Trophoblast cell (in vitro differentiated cells and primary cell): ENCODE data around the gene KIF5C.

ENCODE experiments used
- DNase-seq, 2 donors: peaks; one replicate each; pipeline ENCODE4 v3.0.0-alpha.2; 2016
- H2AFZ ChIP-seq: 2 replicates; pipeline ENCODE4 v1.6.1; 2013; ENCODE audit warnings: low read length, moderate library complexity, mild to moderate bottlenecking; ENCODE audit not compliant: insufficient read depth, poor library complexity
- H2AK5ac ChIP-seq: 2 replicates; pipeline ENCODE4 v1.6.1; 2013; ENCODE audit warnings: mild to moderate bottlenecking, low read length
- H2BK120ac ChIP-seq: 2 replicates; pipeline ENCODE4 v1.6.1; 2013; ENCODE audit warnings: low read length, mild to moderate bottlenecking, moderate library complexity; ENCODE audit not compliant: insufficient read depth, poor library complexity
- H2BK12ac ChIP-seq: 2 replicates; pipeline ENCODE4 v1.6.1; 2013; ENCODE audit warnings: mild to moderate bottlenecking, low read length, moderate library complexity
- H2BK5ac ChIP-seq: 2 replicates; pipeline ENCODE4 v1.6.1; 2013; ENCODE audit warnings: low read length, low read depth, moderate library complexity, mild to moderate bottlenecking; ENCODE audit not compliant: poor library complexity
- H3K14ac ChIP-seq: 2 replicates; pipeline ENCODE4 v1.6.1; 2013; ENCODE audit warnings: mild to moderate bottlenecking, low read length
- H3K18ac ChIP-seq: 2 replicates; pipeline ENCODE4 v1.6.1; 2013; ENCODE audit warnings: mild to moderate bottlenecking, low read length
- H3K23ac ChIP-seq: 2 replicates; pipeline ENCODE4 v1.6.1; 2013; ENCODE audit warnings: low read length
- H3K27ac ChIP-seq: 2 replicates; pipeline ENCODE4 v1.5.1; 2013; ENCODE audit warnings: low read depth, mild to moderate bottlenecking, inconsistent platforms, low read length, moderate library complexity
- H3K27me3 ChIP-seq: 2 replicates; pipeline ENCODE4 v1.6.1; 2013; ENCODE audit warnings: inconsistent platforms, mild to moderate bottlenecking, low read length, moderate library complexity; ENCODE audit not compliant: insufficient read depth
- H3K36me3 ChIP-seq, 2 experiments: 1 replicate in 1 of 2; 2 replicates in 1 of 2; pipeline ENCODE4 v1.6.1; 2013; ENCODE audit warnings: low read length in 2 of 2, mild to moderate bottlenecking in 2 of 2, moderate library complexity in 1 of 2; ENCODE audit not compliant: insufficient read depth in 2 of 2, control insufficient read depth in 1 of 2
- H3K4ac ChIP-seq: 2 replicates; pipeline ENCODE4 v1.6.1; 2013; ENCODE audit warnings: low read depth, mild to moderate bottlenecking, low read length, moderate library complexity
- H3K4me1 ChIP-seq, 2 experiments: 1 replicate in 1 of 2; 2 replicates in 1 of 2; pipeline ENCODE4 v1.6.1; 2013; ENCODE audit warnings: low read length in 2 of 2, mild to moderate bottlenecking in 2 of 2, moderate library complexity in 1 of 2; ENCODE audit not compliant: insufficient read depth in 2 of 2, control insufficient read depth in 1 of 2
- H3K4me2 ChIP-seq: 2 replicates; pipeline ENCODE4 v1.6.1; 2013; ENCODE audit warnings: inconsistent platforms, mild to moderate bottlenecking, low read length, moderate library complexity
- H3K4me3 ChIP-seq: 2 replicates; pipeline ENCODE4 v1.5.1; 2013; ENCODE audit warnings: mild to moderate bottlenecking, low read depth, low read length, inconsistent platforms
- H3K79me1 ChIP-seq: one replicate; pipeline ENCODE4 v1.6.1; 2013; ENCODE audit warnings: low read length
- H3K79me2 ChIP-seq: 2 replicates; pipeline ENCODE4 v1.6.1; 2013; ENCODE audit warnings: low read length, mild to moderate bottlenecking; ENCODE audit not compliant: control insufficient read depth, insufficient read depth, poor library complexity
- H3K9ac ChIP-seq: 2 replicates; pipeline ENCODE4 v1.6.1; 2013; ENCODE audit warnings: mild to moderate bottlenecking, low read length
- H3K9me3 ChIP-seq: 2 replicates; pipeline ENCODE4 v1.6.1; 2013; ENCODE audit warnings: low read depth, mild to moderate bottlenecking, control low read depth, inconsistent platforms, low read length; ENCODE audit not compliant: insufficient read depth
- H4K12ac ChIP-seq: 2 replicates; pipeline ENCODE4 v1.6.1; 2013; ENCODE audit warnings: low read depth, mild to moderate bottlenecking, low read length, moderate library complexity
- H4K8ac ChIP-seq: 2 replicates; pipeline ENCODE4 v1.6.1; 2013; ENCODE audit warnings: low read depth, mild to moderate bottlenecking, low read length, moderate library complexity
- H4K91ac ChIP-seq: one replicate; pipeline ENCODE4 v1.6.1; 2013; ENCODE audit warnings: low read depth, mild to moderate bottlenecking, low read length, moderate library complexity
- WGBS: extraction: QIAGEN DNeasy Blood & Tissue Kit; methylation state at CpG from one replicate; pipeline ENCODE4 v1.1.7; 2013; ENCODE audit warnings: missing lambda C conversion rate; ENCODE audit not compliant: insufficient read length, insufficient coverage; ENCODE audit errors: extremely low coverage; 5-methylcytosine and 5-hydroxymethylcytosine counted together

The KIF5C gene

DNA sequence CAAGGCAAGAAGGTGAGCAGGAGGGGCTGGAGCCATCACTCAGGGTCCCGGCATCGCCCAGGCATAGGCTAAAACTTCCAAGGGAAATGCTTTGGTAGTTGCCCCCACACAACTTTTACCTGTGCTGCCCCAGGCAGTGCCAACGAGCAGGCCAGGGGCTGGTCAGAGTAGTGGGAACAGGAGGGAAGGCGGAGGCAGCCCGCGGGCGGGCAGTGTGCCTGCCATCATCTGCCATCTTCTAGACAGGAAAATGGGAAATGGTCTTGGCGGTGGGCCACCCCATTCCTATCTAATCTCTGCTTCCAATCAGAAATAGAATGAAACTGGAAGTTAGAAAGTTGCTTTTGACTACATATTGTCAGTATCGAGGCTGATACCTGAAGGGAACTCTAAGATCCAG lies 137.5 kb downstream of the KIF5C start:
- H3K23ac ChIP-seq = no peak overlapping the region
- WGBS = no CpG with 5 or more reads among the region's 9 CpGs

GRCh38 chr2:149015501-149015900 lies 140.5 kb downstream of the KIF5C start:
- DNase-seq = no peak
- Histone ChIP-seq H3K23ac (no peak overlapping the region), H3K27me3 (no peaks in the 10 kb centered on the region), H4K12ac (no peak overlapping the region), H3K9me3 (no peaks in the 10 kb centered on the region), H3K36me3 (no peaks in the 10 kb centered on the region), H3K4me2 (no peak overlapping the region), H4K8ac (no peak overlapping the region), H4K91ac (no peak overlapping the region), H2BK12ac (no peak overlapping the region), H3K4me1 (peaks cover 3 to 8% of the 10 kb centered on the region in 2 experiments), H3K14ac (no peak overlapping the region), H3K9ac (no peak overlapping the region), H2BK120ac (no peak overlapping the region), H3K18ac (no peak overlapping the region), H2AFZ (no peak overlapping the region), H3K79me1 (peaks cover 8% of the 10 kb centered on the region), H3K4ac (no peak overlapping the region), H3K27ac (no peak overlapping the region), H3K4me3 (no peak overlapping the region), H2AK5ac (no peak overlapping the region), H3K79me2 (no peaks in the 10 kb centered on the region), H2BK5ac (no peak overlapping the region)
- no CpG with 5 or more reads among the region's 1 CpG for WGBS

More for the DNA sequence above, 137.5 kb downstream of the KIF5C start:
- Histone ChIP-seq H2BK120ac (no peak overlapping the region), H2AFZ (no peak overlapping the region), H3K4ac (no peak overlapping the region), H2BK12ac (no peak overlapping the region), H2BK5ac (no peak overlapping the region), H3K27ac (no peak overlapping the region), H3K14ac (no peak overlapping the region), H3K27me3 (no peaks in the 10 kb centered on the region), H3K79me1 (peaks cover 5% of the 10 kb centered on the region), H4K12ac (no peak overlapping the region), H4K8ac (no peak overlapping the region), H3K4me3 (no peak overlapping the region), H4K91ac (no peak overlapping the region), H3K18ac (no peak overlapping the region), H3K4me2 (no peak overlapping the region), H3K4me1 (peaks cover 3 to 8% of the 10 kb centered on the region in 2 experiments), H2AK5ac (no peak overlapping the region), H3K79me2 (no peaks in the 10 kb centered on the region), H3K9me3 (no peaks in the 10 kb centered on the region), H3K36me3 (no peaks in the 10 kb centered on the region), H3K9ac (no peak overlapping the region)
- no peak for DNase-seq

GRCh38 chr2:149015926-149016563 lies 141.0 kb downstream of the KIF5C start:
- Histone ChIP-seq H3K27ac (no peak overlapping the region), H3K79me1 (peaks cover 8% of the 10 kb centered on the region), H2BK5ac (peak overlapping the region; percentile 7), H3K4me2 (no peak overlapping the region), H3K27me3 (no peaks in the 10 kb centered on the region), H3K36me3 (no peaks in the 10 kb centered on the region), H2BK120ac (peak overlapping the region; percentile 40), H4K12ac (no peak overlapping the region), H3K4ac (no peak overlapping the region), H4K8ac (no peak overlapping the region), H3K79me2 (no peaks in the 10 kb centered on the region), H2AFZ (no peak overlapping the region), H2AK5ac (peak overlapping the region; percentile 52), H3K9me3 (no peaks in the 10 kb centered on the region), H2BK12ac (peak overlapping the region; percentile 9), H3K4me3 (no peak overlapping the region), H3K23ac (peak overlapping the region; percentile 19), H3K18ac (no peak overlapping the region), H4K91ac (peak overlapping the region; percentile 52), H3K9ac (no peak overlapping the region), H3K4me1 (peaks cover 3 to 8% of the 10 kb centered on the region in 2 experiments), H3K14ac (peak overlapping the region; percentile 38)
- DNase-seq = peak in 1 of 2 donors; percentile 51
- WGBS = no CpG with 5 or more reads among the region's 4 CpGs

DNA sequence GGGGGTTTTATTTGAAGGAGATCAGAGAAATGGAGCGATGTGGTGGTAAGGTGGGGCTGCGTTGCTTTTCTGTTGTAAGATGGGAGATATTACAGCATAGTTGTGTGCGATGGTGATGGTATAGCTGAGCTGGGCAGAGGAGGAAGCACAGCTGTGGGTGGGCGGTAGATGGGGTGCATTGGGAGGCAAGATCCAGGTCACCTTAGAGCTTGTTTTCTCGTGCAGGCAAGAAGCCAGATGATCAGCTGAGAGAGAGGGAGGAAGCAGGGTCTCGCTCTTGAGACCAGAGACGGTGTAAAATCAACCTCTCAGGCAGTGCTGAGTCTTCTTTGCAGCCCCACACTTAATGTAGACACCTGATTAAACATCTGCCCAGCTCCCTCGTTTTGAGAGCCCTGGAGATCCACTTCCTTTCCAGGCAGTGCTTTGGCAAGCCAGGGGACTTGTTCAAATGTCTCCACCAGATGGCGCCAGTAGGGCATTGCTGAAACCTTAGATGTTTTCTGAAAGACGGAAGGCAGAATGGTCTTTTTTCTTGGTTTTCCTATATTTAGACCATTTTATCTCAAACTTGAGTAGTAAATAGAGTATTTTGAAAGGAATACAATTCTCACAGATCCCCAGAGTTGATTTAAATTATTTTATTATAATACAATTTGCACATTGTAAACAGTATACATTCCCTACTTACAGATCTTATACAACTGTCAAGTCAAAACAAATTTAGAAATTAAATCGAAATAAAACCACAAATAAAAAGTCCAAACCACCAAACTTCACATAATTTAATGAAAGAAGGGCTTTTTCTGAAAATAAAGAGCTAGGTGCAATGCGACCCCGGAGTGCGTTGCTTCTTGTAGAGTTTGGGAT lies 142.3 kb downstream of the KIF5C start:
- no CpG with 5 or more reads among the region's 14 CpGs for WGBS
- Histone ChIP-seq H3K4me1 (peaks cover 6 to 11% of the 10 kb centered on the region in 2 experiments), H4K12ac (no peak overlapping the region), H2BK5ac (peak overlapping the region; percentile 28), H3K27ac (no peak overlapping the region), H4K91ac (no peak overlapping the region), H3K23ac (no peak overlapping the region), H3K9me3 (no peaks in the 10 kb centered on the region), H2BK120ac (peak overlapping the region; percentile 41), H3K79me2 (no peaks in the 10 kb centered on the region), H2BK12ac (peak overlapping the region; percentile 81), H3K9ac (no peak overlapping the region), H3K4me3 (no peak overlapping the region), H2AK5ac (no peak overlapping the region), H3K4me2 (no peak overlapping the region), H3K18ac (no peak overlapping the region), H4K8ac (peak overlapping the region; percentile 49), H3K27me3 (no peaks in the 10 kb centered on the region), H3K4ac (no peak overlapping the region), H2AFZ (no peak overlapping the region), H3K79me1 (peaks cover 8% of the 10 kb centered on the region), H3K14ac (no peak overlapping the region), H3K36me3 (no peaks in the 10 kb centered on the region)
- DNase-seq = peak; percentile 72 to 94
